ENCODE data around the gene LIPI. TPM values are rescaled to one million over a fixed set of nuclear protein-coding genes. Genes with fewer than 3 reads are reported as not detected.
"Not testable (repeated sequence)": the region's sequence is repeated elsewhere in the genome, so short reads cannot be mapped to it uniquely, and the experiment has no call there.

Gene LIPI
- total RNA-seq, 1 donor from 2014 or later = not detected

DNA sequence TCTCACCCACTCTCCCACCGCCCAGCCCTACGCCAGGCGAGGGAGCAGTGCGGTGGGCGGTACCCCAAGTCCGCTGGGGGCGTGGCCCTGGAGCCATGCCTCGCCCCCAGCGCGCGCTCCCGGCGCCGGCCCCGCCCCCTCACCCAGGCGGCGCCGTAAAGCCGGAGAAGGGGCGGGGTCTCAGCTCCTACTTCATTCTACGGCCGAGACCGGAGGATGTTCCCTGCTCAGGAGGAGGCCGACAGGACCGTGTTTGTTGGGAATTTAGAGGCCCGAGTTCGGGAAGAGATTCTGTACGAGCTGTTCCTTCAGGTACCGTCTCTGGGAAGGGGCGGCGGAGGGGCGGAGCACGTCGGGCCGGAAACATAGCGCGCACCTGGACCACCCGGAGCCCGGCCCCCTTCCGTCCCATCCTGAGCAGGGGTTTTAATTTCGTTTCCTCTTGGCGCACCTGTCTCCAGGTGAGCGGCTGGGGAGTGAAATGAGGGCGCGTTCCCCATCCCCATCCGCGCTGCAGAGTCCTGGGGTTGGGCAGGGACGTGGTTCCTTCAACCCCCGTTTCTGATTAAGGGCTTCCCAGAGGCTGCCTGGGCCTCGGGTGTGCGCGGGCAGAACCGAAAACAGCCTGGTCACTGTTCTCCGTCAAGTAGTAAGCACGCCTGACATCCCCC lies 5.4 kb upstream of the LIPI start, which contains the start of gene RBM11:
Gene RBM11, plus strand, starts transcription at position 187 of the 671 bp plus-strand sequence. Its CDS starts 30 bp downstream, at position 217.
- Mint-ChIP-seq H3K9me3 (no peaks in the 10 kb centered on the region), H3K27me3 (ENCODE audit: insufficient read depth) (peaks cover 20% of the 10 kb centered on the region), H3K4me3 (peak within 1 kb of the TSS; percentile 83), H3K36me3 (ENCODE audit: low read depth) (no peaks in the 10 kb centered on the region), H3K27ac (no peak within 1 kb of the TSS), H3K4me1 (ENCODE audit: low read depth) (peaks cover 5% of the 10 kb centered on the region)
- peak; percentile 59 for DNase-seq (ENCODE audit: low spot score)
- intact Hi-C loops (cut with micrococcal nuclease) = loop anchor here (2.0 to 10.0 kb wide), 3 partner anchors 131 to 851 kb away; partner anchors contain the start of gene HSPA13

DNA sequence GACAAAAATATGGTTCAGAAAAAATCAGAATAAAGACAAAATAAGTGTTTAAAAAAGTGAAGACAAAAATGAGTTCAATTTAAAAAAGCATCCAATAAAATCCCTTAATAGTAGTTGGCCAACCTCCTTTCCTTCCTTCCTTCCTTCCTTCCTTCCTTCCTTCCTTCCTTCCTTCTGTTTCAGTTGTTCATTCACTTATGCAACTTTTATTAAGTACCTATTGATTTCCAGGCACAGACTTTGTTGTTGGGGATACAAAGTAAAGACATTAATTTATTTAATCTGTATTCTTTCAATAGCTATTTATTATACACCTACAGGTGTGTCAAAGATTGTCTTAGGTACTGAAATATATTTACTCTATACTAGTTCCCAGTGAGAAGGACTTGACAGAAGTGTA lies 2.4 kb upstream of the LIPI start:
- Mint-ChIP-seq H3K27me3 (ENCODE audit: insufficient read depth) (peaks cover 20% of the 10 kb centered on the region), H3K27ac (no peak overlapping the region), H3K9me3 (no peaks in the 10 kb centered on the region), H3K4me1 (ENCODE audit: low read depth) (peaks cover 5% of the 10 kb centered on the region), H3K36me3 (ENCODE audit: low read depth) (no peaks in the 10 kb centered on the region), H3K4me3 (no peak overlapping the region)
- no peak for DNase-seq (ENCODE audit: low spot score)
- intact Hi-C loops (cut with micrococcal nuclease) = loop anchor here (10.0 kb wide), 1 partner anchor 128 kb away; no protein-coding TSS in a partner anchor

DNA sequence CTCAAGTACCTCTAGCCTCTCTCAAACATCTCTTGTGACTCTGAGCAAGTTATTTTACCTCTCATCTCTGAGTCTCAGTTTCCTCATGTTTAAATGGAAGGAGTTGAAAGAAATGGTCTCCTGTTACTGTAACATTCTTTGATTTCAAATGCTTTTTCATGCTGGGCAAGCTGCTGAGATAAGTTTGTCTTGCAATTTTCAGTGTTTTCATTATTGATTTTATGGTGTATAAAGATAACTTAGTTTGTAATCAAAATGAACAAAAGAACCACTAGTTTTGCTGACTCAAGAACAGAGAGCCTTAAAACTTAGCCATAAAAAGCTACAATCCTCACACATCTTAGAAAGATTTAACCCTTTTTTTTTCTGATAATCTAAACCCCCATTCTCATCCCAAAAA lies 4.5 kb downstream of the LIPI start:
- intact Hi-C loops (cut with micrococcal nuclease) = no loop called here
- Mint-ChIP-seq H3K36me3 (ENCODE audit: low read depth) (no peaks in the 10 kb centered on the region), H3K4me3 (no peak overlapping the region), H3K4me1 (ENCODE audit: low read depth) (no peaks in the 10 kb centered on the region), H3K9me3 (no peaks in the 10 kb centered on the region), H3K27ac (no peak overlapping the region), H3K27me3 (ENCODE audit: insufficient read depth) (peaks cover 9% of the 10 kb centered on the region)
- DNase-seq (ENCODE audit: low spot score) = no peak

DNA sequence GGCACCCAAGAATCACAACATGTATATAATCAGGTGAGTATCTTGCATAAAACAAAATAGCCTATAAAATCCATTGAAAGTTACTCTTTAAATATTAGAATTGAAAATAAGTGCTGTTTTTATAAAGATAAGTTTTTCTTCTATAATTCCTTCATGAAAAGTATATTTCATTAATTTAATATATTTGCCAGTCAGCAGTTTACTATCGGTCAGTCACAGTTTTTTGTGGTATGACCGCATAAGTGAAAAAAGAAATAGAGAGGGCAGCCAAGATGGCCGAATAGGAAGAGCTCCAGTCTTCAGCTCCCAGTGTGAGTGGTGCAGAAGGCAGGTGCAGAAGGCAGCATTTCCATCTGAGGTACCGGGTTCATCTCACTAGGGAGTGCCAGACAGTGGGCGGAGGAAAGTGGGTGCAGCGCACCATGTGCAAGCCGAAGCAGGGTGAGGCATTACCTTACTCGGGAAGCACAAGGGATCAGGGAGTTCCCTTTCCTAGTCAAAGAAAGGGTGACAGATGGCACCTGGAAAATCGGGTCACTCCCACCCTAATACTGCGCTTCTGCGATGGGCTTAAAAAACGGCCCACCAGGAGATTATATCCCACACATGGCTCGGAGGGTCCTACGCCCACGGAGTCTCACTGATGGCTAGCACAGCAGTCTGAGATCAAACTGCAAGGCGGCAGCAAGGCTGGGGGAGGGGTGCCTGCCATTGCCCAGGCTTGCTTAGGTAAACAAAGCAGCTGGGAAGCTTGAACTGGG lies 44.1 kb downstream of the LIPI start:
- intact Hi-C loops (cut with micrococcal nuclease); DNase-seq (ENCODE audit: low spot score); H3K27ac Mint-ChIP-seq; H3K27me3 Mint-ChIP-seq (ENCODE audit: insufficient read depth); H3K36me3 Mint-ChIP-seq (ENCODE audit: low read depth); H3K9me3 Mint-ChIP-seq; H3K4me1 Mint-ChIP-seq (ENCODE audit: low read depth); H3K4me3 Mint-ChIP-seq: not testable (repeated sequence)

DNA sequence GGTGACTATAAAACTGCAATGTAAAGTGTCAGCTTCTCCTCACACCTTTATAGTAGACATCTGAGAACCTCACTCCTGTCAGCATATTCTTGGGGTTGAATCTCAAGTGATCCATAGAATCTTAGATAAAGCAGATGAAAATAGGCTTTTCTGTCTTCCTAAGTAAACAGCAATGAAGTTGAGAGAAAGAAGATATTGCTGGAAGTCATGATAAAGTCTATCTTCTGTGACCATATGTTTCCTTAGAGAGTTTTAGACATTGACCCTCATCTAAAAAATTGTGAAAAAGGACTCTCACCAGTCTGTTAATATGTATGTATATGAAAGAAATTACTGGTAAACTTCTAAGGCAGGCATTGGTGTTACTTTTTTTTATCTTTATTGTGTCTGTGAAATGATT lies 66.8 kb downstream of the LIPI start:
- no peak overlapping the region for H3K27ac Mint-ChIP-seq

DNA sequence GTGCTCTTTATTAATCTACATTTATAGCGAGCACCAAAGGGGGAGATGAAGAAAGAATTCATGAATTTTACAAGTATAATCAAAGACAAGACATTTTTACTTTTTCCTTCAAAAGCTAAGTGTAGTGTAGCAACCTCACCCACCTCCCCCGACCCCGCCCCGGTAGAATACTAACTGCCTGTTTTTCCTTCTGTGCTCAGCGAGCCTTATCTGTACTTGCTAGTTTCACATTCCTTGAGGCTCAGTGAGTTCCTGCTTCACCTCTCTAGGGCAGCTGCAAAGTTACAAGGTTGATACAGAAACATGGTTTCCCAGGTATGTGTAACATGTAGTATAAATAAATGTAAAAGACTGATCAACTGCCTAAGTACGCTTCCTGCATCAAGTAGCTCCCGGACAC lies 86.5 kb downstream of the LIPI start:
- no peaks in the 10 kb centered on the region for H3K9me3 Mint-ChIP-seq
- no peak overlapping the region for H3K27ac Mint-ChIP-seq
- DNase-seq (ENCODE audit: low spot score) = no peak
- peaks cover 6% of the 10 kb centered on the region for H3K4me1 Mint-ChIP-seq (ENCODE audit: low read depth)
- intact Hi-C loops (cut with micrococcal nuclease) = no loop called here
- no peaks in the 10 kb centered on the region for H3K27me3 Mint-ChIP-seq (ENCODE audit: insufficient read depth)
- no peaks in the 10 kb centered on the region for H3K36me3 Mint-ChIP-seq (ENCODE audit: low read depth)
- H3K4me3 Mint-ChIP-seq = no peak overlapping the region

More for the DNA sequence above, 66.8 kb downstream of the LIPI start:
- Mint-ChIP-seq H3K27me3 (ENCODE audit: insufficient read depth) (peaks cover 2% of the 10 kb centered on the region), H3K4me3 (no peak overlapping the region), H3K36me3 (ENCODE audit: low read depth) (no peaks in the 10 kb centered on the region), H3K9me3 (no peaks in the 10 kb centered on the region), H3K4me1 (ENCODE audit: low read depth) (no peaks in the 10 kb centered on the region)
- no peak for DNase-seq (ENCODE audit: low spot score)
- intact Hi-C loops (cut with micrococcal nuclease) = no loop called here

DNA sequence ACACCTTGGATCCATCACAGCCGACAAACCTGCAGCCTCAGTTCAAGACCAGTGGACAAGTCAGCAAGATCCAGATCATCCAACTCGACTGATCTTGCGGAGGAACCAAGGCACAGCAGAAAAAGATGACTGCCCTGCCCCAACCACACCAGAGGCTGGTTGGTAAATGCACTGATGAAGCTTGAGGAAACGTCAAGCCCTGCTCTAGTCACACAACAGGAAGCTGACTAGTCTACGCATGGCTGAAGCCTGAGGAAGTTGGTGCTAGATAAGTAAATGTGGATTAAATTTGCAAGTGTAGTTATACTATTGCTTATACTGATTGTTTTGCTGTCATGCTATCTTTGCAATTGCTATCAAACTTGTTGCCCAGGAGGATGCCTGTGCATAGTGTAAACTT lies 89.0 kb downstream of the LIPI start:
- Mint-ChIP-seq H3K27me3 (ENCODE audit: insufficient read depth) (no peaks in the 10 kb centered on the region), H3K36me3 (ENCODE audit: low read depth) (no peaks in the 10 kb centered on the region), H3K4me1 (ENCODE audit: low read depth) (peaks cover 6% of the 10 kb centered on the region), H3K4me3 (no peak overlapping the region), H3K9me3 (no peaks in the 10 kb centered on the region), H3K27ac (no peak overlapping the region)
- DNase-seq (ENCODE audit: low spot score) = no peak
- intact Hi-C loops (cut with micrococcal nuclease) = no loop called here

DNA sequence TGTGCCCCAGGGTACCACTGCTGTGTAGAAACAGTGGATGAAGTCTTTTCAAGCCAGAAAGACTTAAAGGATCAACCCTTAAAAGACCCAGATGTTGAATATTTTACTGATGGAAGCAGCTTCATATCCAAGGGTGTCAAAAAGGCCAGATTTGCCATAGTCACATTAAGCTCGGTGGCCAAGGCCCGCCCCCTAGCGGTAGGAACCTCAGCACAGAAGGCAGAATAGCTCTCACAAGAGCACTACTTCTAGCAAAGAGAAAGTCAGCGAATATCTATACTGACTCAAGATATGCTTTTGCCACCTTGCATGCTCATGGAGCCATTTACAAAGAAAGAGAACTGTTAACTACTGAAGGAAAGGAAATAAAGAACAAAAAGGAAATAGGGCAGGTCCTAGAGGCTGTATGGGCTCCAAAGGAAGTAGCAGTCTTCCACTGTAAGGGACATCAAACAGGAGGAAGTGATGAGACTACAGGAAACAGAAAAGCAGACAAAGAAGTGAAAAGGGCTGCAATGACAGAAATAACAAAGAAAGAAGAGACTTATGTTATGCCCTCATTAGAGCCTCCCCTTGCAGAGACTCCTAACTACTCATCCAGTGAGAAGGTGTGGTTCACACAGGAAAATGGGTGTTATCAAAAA lies 90.5 kb downstream of the LIPI start:
- Mint-ChIP-seq H3K9me3 (no peaks in the 10 kb centered on the region), H3K27ac (no peak overlapping the region), H3K4me1 (ENCODE audit: low read depth) (peaks cover 14% of the 10 kb centered on the region), H3K36me3 (ENCODE audit: low read depth) (no peaks in the 10 kb centered on the region), H3K4me3 (no peak overlapping the region), H3K27me3 (ENCODE audit: insufficient read depth) (no peaks in the 10 kb centered on the region)
- intact Hi-C loops (cut with micrococcal nuclease) = no loop called here
- peak; percentile 18 for DNase-seq (ENCODE audit: low spot score)

DNA sequence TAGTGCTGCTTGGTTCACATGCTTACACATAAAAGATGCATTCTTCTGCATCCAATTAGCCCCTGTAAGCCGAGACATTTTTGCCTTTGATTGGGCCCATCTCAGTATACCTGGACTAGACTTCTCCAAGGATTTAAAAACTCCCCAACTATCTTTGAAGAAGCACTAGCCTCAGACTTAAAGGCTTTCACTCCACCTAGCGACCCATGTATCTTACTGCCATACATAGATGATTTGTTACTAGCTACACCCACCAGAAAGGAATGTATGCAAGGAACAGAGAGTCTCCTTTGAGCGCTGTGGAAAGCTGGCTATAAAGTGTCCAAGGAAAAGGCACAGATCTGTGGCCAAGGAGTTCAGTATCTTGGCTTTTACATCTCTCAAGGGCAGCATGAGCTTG lies 91.7 kb downstream of the LIPI start:
- intact Hi-C loops (cut with micrococcal nuclease) = no loop called here

DNA sequence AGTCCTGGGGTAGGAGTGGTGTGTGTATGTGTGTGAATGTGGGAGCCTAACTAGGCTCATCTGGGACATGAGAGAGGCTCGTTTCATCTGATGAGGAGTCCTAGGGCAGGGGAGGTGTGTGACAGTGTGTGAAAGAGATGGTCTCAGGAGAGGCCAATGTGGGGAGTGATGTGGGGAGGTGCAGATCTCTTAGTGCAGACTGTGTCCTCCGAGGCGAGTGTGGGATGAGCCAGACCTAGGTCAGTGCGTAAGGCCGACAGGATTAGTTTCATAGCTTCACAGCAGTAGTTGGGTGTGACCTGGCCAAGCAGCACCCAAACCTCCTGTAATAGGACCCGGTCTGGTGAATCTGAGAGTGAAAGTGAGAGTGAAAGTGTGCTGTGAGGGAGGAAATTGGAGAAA lies 94.7 kb downstream of the LIPI start:
- Mint-ChIP-seq H3K27ac (peak overlapping the region; percentile 4), H3K4me3 (no peak overlapping the region), H3K9me3 (peaks cover 8% of the 10 kb centered on the region)

More for the DNA sequence above, 91.7 kb downstream of the LIPI start:
- Mint-ChIP-seq H3K4me3 (no peak overlapping the region), H3K9me3 (peaks cover 5% of the 10 kb centered on the region), H3K36me3 (ENCODE audit: low read depth) (no peaks in the 10 kb centered on the region), H3K27me3 (ENCODE audit: insufficient read depth) (no peaks in the 10 kb centered on the region), H3K27ac (no peak overlapping the region), H3K4me1 (ENCODE audit: low read depth) (peaks cover 14% of the 10 kb centered on the region)
- no peak for DNase-seq (ENCODE audit: low spot score)

DNA sequence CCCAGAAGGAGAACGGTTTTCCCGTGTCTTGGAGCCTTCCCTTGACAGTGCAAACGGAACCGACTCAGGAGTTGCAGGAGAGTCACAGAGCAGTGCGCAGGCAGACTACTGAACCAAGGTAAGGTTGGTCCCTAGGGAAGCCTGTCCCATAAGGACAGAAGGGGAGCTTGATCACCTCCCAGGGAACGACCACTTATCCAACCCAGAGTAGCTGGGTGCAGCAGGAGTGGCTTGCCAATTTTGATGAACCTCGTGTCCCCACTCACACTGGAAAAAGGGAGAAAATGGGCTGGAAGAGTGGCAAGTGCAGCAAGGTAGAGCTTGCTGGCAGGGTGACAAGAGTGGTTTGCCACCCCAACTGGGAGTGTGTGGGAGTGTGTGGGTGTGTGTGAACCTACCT lies 95.1 kb downstream of the LIPI start:
- Mint-ChIP-seq H3K4me3 (no peak overlapping the region), H3K4me1 (ENCODE audit: low read depth) (peaks cover 14% of the 10 kb centered on the region), H3K9me3 (peaks cover 8% of the 10 kb centered on the region), H3K36me3 (ENCODE audit: low read depth) (peaks cover 6% of the 10 kb centered on the region), H3K27ac (no peak overlapping the region), H3K27me3 (ENCODE audit: insufficient read depth) (no peaks in the 10 kb centered on the region)
- no peak for DNase-seq (ENCODE audit: low spot score)
- intact Hi-C loops (cut with micrococcal nuclease) = no loop called here

More for the DNA sequence above, 94.7 kb downstream of the LIPI start:
- intact Hi-C loops (cut with micrococcal nuclease) = no loop called here
- H3K4me1 Mint-ChIP-seq (ENCODE audit: low read depth) = peaks cover 14% of the 10 kb centered on the region
- H3K27me3 Mint-ChIP-seq (ENCODE audit: insufficient read depth) = no peaks in the 10 kb centered on the region
- no peak for DNase-seq (ENCODE audit: low spot score)
- peaks cover 6% of the 10 kb centered on the region for H3K36me3 Mint-ChIP-seq (ENCODE audit: low read depth)

DNA sequence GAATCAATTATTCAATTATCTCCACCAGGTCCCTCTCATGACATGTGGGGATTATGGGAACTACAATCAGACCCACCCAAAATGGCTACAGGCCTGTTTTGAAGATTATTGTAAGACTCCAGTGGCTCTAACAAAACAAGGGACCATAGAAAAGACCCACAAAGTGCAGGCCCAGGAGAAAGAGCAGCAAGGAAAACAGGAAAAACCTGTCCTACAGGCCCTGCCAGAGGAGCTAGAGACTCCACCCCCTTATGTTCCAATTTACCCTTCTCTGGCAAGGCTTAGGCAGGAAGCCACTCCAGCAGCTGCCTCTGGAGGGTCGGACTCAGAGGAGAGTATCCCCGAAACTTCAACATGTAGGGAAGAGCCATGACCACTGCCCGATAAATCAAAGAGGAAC lies 96.5 kb downstream of the LIPI start:
- Mint-ChIP-seq H3K4me1 (ENCODE audit: low read depth) (peaks cover 8% of the 10 kb centered on the region), H3K27me3 (ENCODE audit: insufficient read depth) (no peaks in the 10 kb centered on the region), H3K36me3 (ENCODE audit: low read depth) (peaks cover 6% of the 10 kb centered on the region), H3K27ac (no peak overlapping the region), H3K4me3 (no peak overlapping the region), H3K9me3 (peaks cover 8% of the 10 kb centered on the region)
- DNase-seq (ENCODE audit: low spot score) = no peak
- intact Hi-C loops (cut with micrococcal nuclease) = no loop called here

DNA sequence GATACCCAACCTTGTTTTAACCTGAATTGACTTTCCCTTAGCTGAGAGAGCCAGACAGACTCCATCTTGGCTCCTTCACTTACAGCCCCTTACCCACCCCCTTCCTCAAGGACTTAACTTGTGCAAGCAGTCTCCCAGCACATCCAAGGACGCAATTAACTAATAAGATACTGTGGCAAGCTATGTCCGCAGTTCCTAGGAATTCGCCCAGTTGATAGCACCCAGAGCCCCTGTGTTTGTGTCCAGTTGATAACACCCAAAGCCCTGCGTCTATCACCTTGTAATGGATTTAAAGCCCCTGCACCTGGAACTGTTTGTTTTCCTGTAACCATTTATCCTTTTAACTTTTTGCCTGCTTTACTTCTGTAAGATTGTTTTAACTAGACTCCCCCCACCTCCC lies 106.2 kb downstream of the LIPI start:
- H3K9me3 Mint-ChIP-seq; H3K27ac Mint-ChIP-seq; H3K27me3 Mint-ChIP-seq (ENCODE audit: insufficient read depth); H3K4me1 Mint-ChIP-seq (ENCODE audit: low read depth); H3K36me3 Mint-ChIP-seq (ENCODE audit: low read depth); DNase-seq (ENCODE audit: low spot score); intact Hi-C loops (cut with micrococcal nuclease); H3K4me3 Mint-ChIP-seq: not testable (repeated sequence)
